22Rv1 (cell line): Measurements from ENCODE around the gene GRAMD2B.

Experiments used
- CTCF ChIP-seq: fragments of 450-650 bp; IDR thresholded peaks from 2 replicates; pipeline ENCODE4 v1.5.1; 2017; ENCODE audit warnings: mild to moderate bottlenecking
- ZFX ChIP-seq: fragments of 450-650 bp; IDR thresholded peaks from 2 replicates; pipeline ENCODE4 v1.6.1; 2017; ENCODE audit warnings: antibody characterized with exemption, borderline replicate concordance

DNA sequence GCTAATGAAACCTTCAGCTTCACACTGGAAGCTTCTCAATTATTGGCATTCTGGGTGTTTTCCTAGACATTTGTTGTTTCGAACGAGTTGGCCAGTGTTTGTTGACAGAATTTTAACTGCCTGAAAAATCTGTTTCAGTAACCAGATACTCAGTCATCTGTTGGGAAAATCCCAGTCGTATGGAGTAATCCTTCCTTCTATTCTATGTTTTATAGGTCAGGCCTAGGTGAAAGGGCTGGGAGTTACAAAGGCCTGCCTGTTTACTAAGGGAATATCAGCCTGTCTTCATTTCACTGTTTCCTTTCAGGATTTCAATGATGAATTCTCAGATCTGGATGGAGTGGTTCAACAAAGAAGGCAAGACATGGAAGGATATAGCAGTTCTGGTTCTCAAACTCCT, 59.9 kb downstream of the GRAMD2B start:
- no peak for TF ChIP-seq CTCF
- no peak for TF ChIP-seq ZFX
